HepG2 (cell line): ENCODE measurements around the gene P2RY2. TPM values are rescaled to one million over a fixed set of nuclear protein-coding genes. Genes with fewer than 3 reads are reported as not detected.

Experiments used
- CBX1 ChIP-seq: IDR thresholded peaks from one replicate; pipeline ENCODE4 v1.6.1; 2016; ENCODE audit warnings: antibody characterized with exemption, low read depth
- ELF3 ChIP-seq: IDR thresholded peaks from 2 replicates; pipeline ENCODE4 v1.6.1; 2016; ENCODE audit warnings: missing genetic modification reagents, missing compliant biosample characterization
- FOXC1 ChIP-seq: sonication (generic); formaldehyde crosslinking; IDR thresholded peaks from 2 replicates; pipeline ENCODE4 v1.8.0; 2022; ENCODE audit warnings: mild to moderate bottlenecking, missing genetic modification reagents, borderline replicate concordance
- KLF6 ChIP-seq: IDR thresholded peaks from 2 replicates; pipeline ENCODE4 v1.8.0; 2016; ENCODE audit warnings: missing biosample characterization, missing genetic modification reagents
- MAFK ChIP-seq, 2 experiments: IDR thresholded peaks in 1 of 2; conservative IDR thresholded peaks in 1 of 2; 2 replicates each; pipeline ENCODE4 v1.6.1; 2011; ENCODE audit warnings: improper control_type of control experiment in 2 of 2, low read length in 2 of 2
- ZBTB42 ChIP-seq: sonication (generic); formaldehyde crosslinking; IDR thresholded peaks from 2 replicates; pipeline ENCODE4 v1.5.0; 2020; ENCODE audit warnings: mild to moderate bottlenecking, missing genetic modification reagents
- ZFP1 ChIP-seq: IDR thresholded peaks from 2 replicates; pipeline ENCODE4 v1.6.1; 2016
- ZNF30 ChIP-seq: sonication (generic); formaldehyde crosslinking; IDR thresholded peaks from 2 replicates; pipeline ENCODE4 v1.5.0; 2020; ENCODE audit warnings: mild to moderate bottlenecking, missing genetic modification reagents
- ZNF33A ChIP-seq: sonication (generic); formaldehyde crosslinking; IDR thresholded peaks from 2 replicates; pipeline ENCODE4 v1.5.1; 2020; ENCODE audit warnings: missing genetic modification reagents, mild to moderate bottlenecking, moderate library complexity, borderline replicate concordance
- ZNF382 ChIP-seq: sonication (generic); formaldehyde crosslinking; IDR thresholded peaks from 2 replicates; pipeline ENCODE4 v1.5.0; 2020; ENCODE audit warnings: missing genetic modification reagents, mild to moderate bottlenecking, borderline replicate concordance
- ZNF775 ChIP-seq: sonication (generic); formaldehyde crosslinking; IDR thresholded peaks from 2 replicates; pipeline ENCODE4 v1.4.0; 2020; ENCODE audit warnings: missing genetic modification reagents, mild to moderate bottlenecking, moderate library complexity, borderline replicate concordance
- polyA plus RNA-seq, 8 experiments: library from polyadenylated mRNA; depleted of rRNA in 3 of 8; stranded (reverse) in 7 of 8; unstranded in 1 of 8; fragments of >200 nt; fragmentation: Illumina TruSeq in 4 of 8; extraction: Trizol in 4 of 8; gene quantifications; 2 replicates each; pipeline versions ENCODE4 v1.2.1 to v1.2.3, GENCODE V29; 2011 to 2016; ENCODE audit warnings: low read depth in 4 of 8, missing spikeins in 1 of 8, mixed read lengths in 1 of 8; ENCODE audit not compliant: insufficient read depth in 1 of 8
- total RNA-seq, 5 experiments: library from RNA; depleted of rRNA; stranded (reverse); fragments of >200 nt; fragmentation: Illumina TruSeq; extraction: Trizol; gene quantifications; 2 replicates each; pipeline ENCODE4 v1.2.3, GENCODE V29; 2016; ENCODE audit warnings: low read depth in 1 of 5
- TF ChIP-seq, protein P1 (sequence below): sonication (generic); formaldehyde crosslinking; IDR thresholded peaks from 2 replicates; pipeline ENCODE4 v1.5.1; 2020; ENCODE audit warnings: mild to moderate bottlenecking, moderate library complexity, missing genetic modification reagents
- TF ChIP-seq, protein P2 (sequence below): sonication (generic); formaldehyde crosslinking; IDR thresholded peaks from 2 replicates; pipeline ENCODE4 v1.8.0; 2022; ENCODE audit warnings: mild to moderate bottlenecking, missing genetic modification reagents, moderate library complexity
- TF ChIP-seq, protein P3 (sequence below): IDR thresholded peaks from 2 replicates; pipeline ENCODE4 v1.6.1; 2016; ENCODE audit warnings: low read depth
- TF ChIP-seq, protein P4 (sequence below): sonication (generic); formaldehyde crosslinking; IDR thresholded peaks from 2 replicates; pipeline ENCODE4 v1.4.0; 2020; ENCODE audit warnings: mild to moderate bottlenecking, missing genetic modification reagents, borderline replicate concordance
- TF ChIP-seq, protein P5 (sequence below): sonication (generic); formaldehyde crosslinking; IDR thresholded peaks from 2 replicates; pipeline ENCODE4 v1.5.0; 2020; ENCODE audit warnings: missing genetic modification reagents, mild to moderate bottlenecking, borderline replicate concordance
- TF ChIP-seq, protein P6 (sequence below): sonication (generic); formaldehyde crosslinking; IDR thresholded peaks from 2 replicates; pipeline ENCODE4 v1.8.0; 2022; ENCODE audit warnings: missing genetic modification reagents, mild to moderate bottlenecking, moderate library complexity, borderline replicate concordance

Gene P2RY2
- total and polyA plus RNA-seq, 2 of the 13 experiments (the other 11 are each of a cell fraction or from before 2014, with no cell fraction given) = 0.95 to 3.1 TPM

DNA sequence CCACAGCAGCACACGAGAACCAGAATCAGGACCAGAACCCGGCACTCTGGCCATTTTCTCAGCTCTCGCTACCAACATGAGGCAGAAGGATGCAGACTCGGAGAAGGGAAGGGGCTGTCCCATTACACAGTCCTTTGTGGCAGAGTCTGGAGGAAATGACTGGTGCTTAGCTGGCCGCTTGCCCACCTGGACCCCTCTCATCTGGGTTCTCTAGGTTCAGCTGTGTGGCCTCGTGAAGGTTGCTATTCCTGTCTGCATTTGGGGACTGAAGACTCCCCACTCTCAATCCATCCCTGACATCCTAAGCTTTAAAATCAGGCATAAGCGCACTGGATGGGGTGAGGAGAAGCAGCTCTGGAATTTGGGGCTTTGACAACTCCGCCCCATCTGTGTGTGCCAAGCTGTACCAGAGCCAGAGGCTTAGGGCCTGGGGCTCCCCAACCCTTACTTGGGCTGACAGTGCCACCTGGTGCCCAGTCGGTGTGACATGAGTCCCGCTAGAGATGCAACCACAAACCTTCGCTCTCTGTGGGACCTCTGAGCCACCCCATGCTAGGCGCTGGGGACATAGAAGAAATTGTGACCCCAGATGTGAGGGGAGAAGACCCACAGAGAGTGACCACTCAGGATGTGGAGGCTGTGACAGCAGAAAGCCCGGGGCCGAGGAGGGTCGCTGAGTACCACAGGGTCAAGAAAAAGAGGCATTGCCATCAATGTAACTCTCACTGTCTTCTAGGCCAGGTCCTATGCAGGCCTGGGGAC is 40.1 kb upstream of the P2RY2 start (continued):
- TF ChIP-seq, protein P1, sequence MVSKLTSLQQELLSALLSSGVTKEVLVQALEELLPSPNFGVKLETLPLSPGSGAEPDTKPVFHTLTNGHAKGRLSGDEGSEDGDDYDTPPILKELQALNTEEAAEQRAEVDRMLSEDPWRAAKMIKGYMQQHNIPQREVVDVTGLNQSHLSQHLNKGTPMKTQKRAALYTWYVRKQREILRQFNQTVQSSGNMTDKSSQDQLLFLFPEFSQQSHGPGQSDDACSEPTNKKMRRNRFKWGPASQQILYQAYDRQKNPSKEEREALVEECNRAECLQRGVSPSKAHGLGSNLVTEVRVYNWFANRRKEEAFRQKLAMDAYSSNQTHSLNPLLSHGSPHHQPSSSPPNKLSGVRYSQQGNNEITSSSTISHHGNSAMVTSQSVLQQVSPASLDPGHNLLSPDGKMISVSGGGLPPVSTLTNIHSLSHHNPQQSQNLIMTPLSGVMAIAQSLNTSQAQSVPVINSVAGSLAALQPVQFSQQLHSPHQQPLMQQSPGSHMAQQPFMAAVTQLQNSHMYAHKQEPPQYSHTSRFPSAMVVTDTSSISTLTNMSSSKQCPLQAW (CRISPR knock-in tag) = peak; percentile 34; the same call in 1 of the 2 replicates
- TF ChIP-seq CBX1 = no peak
- TF ChIP-seq, protein P2, sequence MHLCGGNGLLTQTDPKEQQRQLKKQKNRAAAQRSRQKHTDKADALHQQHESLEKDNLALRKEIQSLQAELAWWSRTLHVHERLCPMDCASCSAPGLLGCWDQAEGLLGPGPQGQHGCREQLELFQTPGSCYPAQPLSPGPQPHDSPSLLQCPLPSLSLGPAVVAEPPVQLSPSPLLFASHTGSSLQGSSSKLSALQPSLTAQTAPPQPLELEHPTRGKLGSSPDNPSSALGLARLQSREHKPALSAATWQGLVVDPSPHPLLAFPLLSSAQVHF (CRISPR knock-in tag) = no peak
- no peak for TF ChIP-seq FOXC1 (CRISPR knock-in tag)
- TF ChIP-seq, protein P3, sequence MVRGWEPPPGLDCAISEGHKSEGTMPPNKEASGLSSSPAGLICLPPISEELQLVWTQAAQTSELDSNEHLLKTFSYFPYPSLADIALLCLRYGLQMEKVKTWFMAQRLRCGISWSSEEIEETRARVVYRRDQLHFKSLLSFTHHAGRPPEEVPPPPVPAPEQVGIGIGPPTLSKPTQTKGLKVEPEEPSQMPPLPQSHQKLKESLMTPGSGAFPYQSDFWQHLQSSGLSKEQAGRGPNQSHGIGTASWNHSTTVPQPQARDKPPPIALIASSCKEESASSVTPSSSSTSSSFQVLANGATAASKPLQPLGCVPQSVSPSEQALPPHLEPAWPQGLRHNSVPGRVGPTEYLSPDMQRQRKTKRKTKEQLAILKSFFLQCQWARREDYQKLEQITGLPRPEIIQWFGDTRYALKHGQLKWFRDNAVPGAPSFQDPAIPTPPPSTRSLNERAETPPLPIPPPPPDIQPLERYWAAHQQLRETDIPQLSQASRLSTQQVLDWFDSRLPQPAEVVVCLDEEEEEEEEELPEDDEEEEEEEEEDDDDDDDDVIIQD (CRISPR knock-in tag) = no peak
- no peak for TF ChIP-seq ZBTB42 (CRISPR knock-in tag)
- TF ChIP-seq, protein P4, sequence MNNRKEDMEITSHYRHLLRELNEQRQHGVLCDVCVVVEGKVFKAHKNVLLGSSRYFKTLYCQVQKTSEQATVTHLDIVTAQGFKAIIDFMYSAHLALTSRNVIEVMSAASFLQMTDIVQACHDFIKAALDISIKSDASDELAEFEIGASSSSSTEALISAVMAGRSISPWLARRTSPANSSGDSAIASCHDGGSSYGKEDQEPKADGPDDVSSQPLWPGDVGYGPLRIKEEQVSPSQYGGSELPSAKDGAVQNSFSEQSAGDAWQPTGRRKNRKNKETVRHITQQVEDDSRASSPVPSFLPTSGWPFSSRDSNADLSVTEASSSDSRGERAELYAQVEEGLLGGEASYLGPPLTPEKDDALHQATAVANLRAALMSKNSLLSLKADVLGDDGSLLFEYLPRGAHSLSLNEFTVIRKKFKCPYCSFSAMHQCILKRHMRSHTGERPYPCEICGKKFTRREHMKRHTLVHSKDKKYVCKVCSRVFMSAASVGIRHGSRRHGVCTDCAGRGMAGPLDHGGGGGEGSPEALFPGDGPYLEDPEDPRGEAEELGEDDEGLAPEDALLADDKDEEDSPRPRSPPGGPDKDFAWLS (CRISPR knock-in tag) = no peak
- no peak for TF ChIP-seq ZNF382
- TF ChIP-seq MAFK (conservative IDR thresholded peaks at IDR 0.05 in 1 of 2, IDR thresholded peaks at IDR 0.05 in 1 of 2; ENCODE audit: low read length in 2 of 2) = no peak
- no peak for TF ChIP-seq ZNF775 (CRISPR knock-in tag)
- no peak; the same call in 1 of the 2 replicates for TF ChIP-seq ELF3
- TF ChIP-seq ZNF33A (CRISPR knock-in tag) = peak; percentile 47; the same call in 1 of the 2 replicates
- TF ChIP-seq ZNF30 (CRISPR knock-in tag) = no peak
- TF ChIP-seq ZFP1 (CRISPR knock-in tag) = no peak
- TF ChIP-seq, protein P5, sequence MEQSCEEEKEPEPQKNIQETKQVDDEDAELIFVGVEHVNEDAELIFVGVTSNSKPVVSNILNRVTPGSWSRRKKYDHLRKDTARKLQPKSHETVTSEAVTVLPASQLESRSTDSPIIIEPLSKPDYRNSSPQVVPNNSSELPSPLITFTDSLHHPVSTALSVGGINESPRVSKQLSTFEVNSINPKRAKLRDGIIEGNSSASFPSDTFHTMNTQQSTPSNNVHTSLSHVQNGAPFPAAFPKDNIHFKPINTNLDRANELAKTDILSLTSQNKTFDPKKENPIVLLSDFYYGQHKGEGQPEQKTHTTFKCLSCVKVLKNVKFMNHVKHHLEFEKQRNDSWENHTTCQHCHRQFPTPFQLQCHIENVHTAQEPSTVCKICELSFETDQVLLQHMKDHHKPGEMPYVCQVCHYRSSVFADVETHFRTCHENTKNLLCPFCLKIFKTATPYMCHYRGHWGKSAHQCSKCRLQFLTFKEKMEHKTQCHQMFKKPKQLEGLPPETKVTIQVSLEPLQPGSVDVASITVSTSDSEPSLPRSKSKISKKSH (CRISPR knock-in tag) = no peak
- no peak for TF ChIP-seq KLF6
- TF ChIP-seq, protein P6, sequence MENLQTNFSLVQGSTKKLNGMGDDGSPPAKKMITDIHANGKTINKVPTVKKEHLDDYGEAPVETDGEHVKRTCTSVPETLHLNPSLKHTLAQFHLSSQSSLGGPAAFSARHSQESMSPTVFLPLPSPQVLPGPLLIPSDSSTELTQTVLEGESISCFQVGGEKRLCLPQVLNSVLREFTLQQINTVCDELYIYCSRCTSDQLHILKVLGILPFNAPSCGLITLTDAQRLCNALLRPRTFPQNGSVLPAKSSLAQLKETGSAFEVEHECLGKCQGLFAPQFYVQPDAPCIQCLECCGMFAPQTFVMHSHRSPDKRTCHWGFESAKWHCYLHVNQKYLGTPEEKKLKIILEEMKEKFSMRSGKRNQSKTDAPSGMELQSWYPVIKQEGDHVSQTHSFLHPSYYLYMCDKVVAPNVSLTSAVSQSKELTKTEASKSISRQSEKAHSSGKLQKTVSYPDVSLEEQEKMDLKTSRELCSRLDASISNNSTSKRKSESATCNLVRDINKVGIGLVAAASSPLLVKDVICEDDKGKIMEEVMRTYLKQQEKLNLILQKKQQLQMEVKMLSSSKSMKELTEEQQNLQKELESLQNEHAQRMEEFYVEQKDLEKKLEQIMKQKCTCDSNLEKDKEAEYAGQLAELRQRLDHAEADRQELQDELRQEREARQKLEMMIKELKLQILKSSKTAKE (CRISPR knock-in tag) = no peak
